HepG2 (cell line): ENCODE data around the gene MCC. TPM values are rescaled to one million over a fixed set of nuclear protein-coding genes. Genes with fewer than 3 reads are reported as not detected.

Source experiments
- ATAC-seq: fragments of 200-7000 bp; cut with Tn5 transposase; 3 replicates; pipeline ENCODE4 v1.9.1; 2020; ENCODE audit warnings: mild to moderate bottlenecking, moderate library complexity
- BruUV-seq: library from RNA; stranded (reverse); fragments of 400-500 nt; replicated peaks from 2 replicates; lab custom pipeline; 2021; lab: Mats Ljungman, UMichigan
- CTCF ChIA-PET: fragments of 300-600 bp; formaldehyde crosslinking; extraction: SDS; loops from one replicate; lab custom pipeline; 2021; ENCODE audit warnings: low total read pairs, inconsistent platforms, low intra/inter-chr PET ratio; lab: Yijun Ruan, JAX
- POLR2A ChIA-PET: fragments of 350-600 bp; sonication (Branson Sonifier 250); formaldehyde crosslinking; loops from one replicate; lab custom pipeline; 2020; ENCODE audit warnings: antibody characterized with exemption, inconsistent platforms; lab: Yijun Ruan, JAX
- DNase-seq: peaks from one replicate; pipeline ENCODE4 v3.0.0-alpha.2; 2015; ENCODE audit warnings: low spot score
- FAIRE-seq: peaks from 3 replicates; lab custom pipeline; 2011; peaks lifted over from hg19 to GRCh38; lab: Jason Lieb, UNC
- H2AFZ ChIP-seq: one replicate; pipeline ENCODE4 v1.6.1; 2011; ENCODE audit warnings: low read length, inconsistent platforms
- H3K27ac ChIP-seq: fragments of 300-600 bp; 3 replicates; pipeline ENCODE4 v1.8.0; 2011; ENCODE audit warnings: mixed run types, mild to moderate bottlenecking, mixed read lengths, low read length, inconsistent platforms; ENCODE audit not compliant: insufficient read depth; ENCODE audit errors: extremely low read length
- H3K27me3 ChIP-seq, 2 experiments: fragments of 200-600 bp in 1 of 2; 2 replicates in 1 of 2; 3 replicates in 1 of 2; pipeline versions ENCODE4 v1.6.0 to v1.8.0; 2011; ENCODE audit warnings: low read length in 2 of 2, mild to moderate bottlenecking in 2 of 2, moderate library complexity in 2 of 2, inconsistent platforms in 1 of 2; ENCODE audit not compliant: insufficient read depth in 2 of 2, control insufficient read depth in 1 of 2
- H3K36me3 ChIP-seq, 2 experiments: fragments of 200-600 bp in 1 of 2; replicated peaks in 1 of 2; 2 replicates in 1 of 2; 3 replicates in 1 of 2; pipeline versions ENCODE4 v1.5.1 to v1.8.0; 2011; ENCODE audit warnings: low read length in 2 of 2, inconsistent platforms in 1 of 2; ENCODE audit not compliant: insufficient read depth in 2 of 2, control insufficient read depth in 1 of 2
- H3K4me1 ChIP-seq: 2 replicates; pipeline ENCODE4 v1.5.1; 2012; ENCODE audit warnings: low read length, inconsistent platforms; ENCODE audit not compliant: insufficient read depth
- H3K4me2 ChIP-seq: 2 replicates; pipeline ENCODE4 v1.6.0; 2011; ENCODE audit warnings: low read depth, low read length, inconsistent platforms
- H3K4me3 ChIP-seq, 3 experiments: fragments of 200-600 bp in 1 of 3; sonication (generic), shearing (Covaris generic) in 1 of 3; replicated peaks in 1 of 3; 2 replicates each; pipeline ENCODE4 v1.5.1; 2011 to 2016; ENCODE audit warnings: low read length in 3 of 3, inconsistent platforms in 2 of 3, low read depth in 2 of 3, mild to moderate bottlenecking in 2 of 3, control low read depth in 1 of 3, mixed read lengths in 1 of 3; ENCODE audit not compliant: insufficient read depth in 1 of 3
- H3K79me2 ChIP-seq: one replicate; pipeline ENCODE4 v1.6.1; 2011; ENCODE audit warnings: low read length, inconsistent platforms; ENCODE audit not compliant: insufficient read depth
- H3K9ac ChIP-seq: 2 replicates; pipeline ENCODE4 v1.6.0; 2011; ENCODE audit warnings: mild to moderate bottlenecking, low read depth, low read length, inconsistent platforms; ENCODE audit not compliant: insufficient read depth
- H3K9me3 ChIP-seq: 2 replicates; pipeline ENCODE4 v1.5.1; 2012; ENCODE audit warnings: mild to moderate bottlenecking, low read length
- H4K20me1 ChIP-seq: 2 replicates; pipeline ENCODE4 v1.6.0; 2011; ENCODE audit warnings: inconsistent platforms, mild to moderate bottlenecking, low read length, moderate library complexity; ENCODE audit not compliant: insufficient read depth
- CTCF ChIP-seq: sonication (generic); formaldehyde crosslinking; IDR thresholded peaks from 2 replicates; pipeline ENCODE4 v1.5.0; 2020; ENCODE audit warnings: mild to moderate bottlenecking, missing genetic modification reagents, moderate library complexity
- HNRNPK ChIP-seq: fragments of 200-400 bp; formaldehyde crosslinking; IDR thresholded peaks from 2 replicates; pipeline ENCODE4 v1.6.1; 2018; ENCODE audit warnings: low read length, low read depth, moderate library complexity, mild to moderate bottlenecking; ENCODE audit not compliant: poor library complexity, severe bottlenecking
- ZBTB33 ChIP-seq: sonication (generic); formaldehyde crosslinking; IDR thresholded peaks from 2 replicates; pipeline ENCODE4 v1.4.0; 2020; ENCODE audit warnings: missing genetic modification reagents
- WGBS: methylation state at CpG from one replicate; pipeline ENCODE4 v1.1.6; 2017; ENCODE audit warnings: low lambda C conversion rate; 5-methylcytosine and 5-hydroxymethylcytosine counted together
- in situ Hi-C: cut with HindIII; loops from 2 replicates; pipeline ENCODE4 v1.10.0; 2017; ENCODE audit warnings: low pct_unique_long_range_greater_than_20kb; ENCODE audit not compliant: extremely low pct_ligation_motif_present
- intact Hi-C: fragments of 100-400 bp; cut with micrococcal nuclease; formaldehyde crosslinking; loops from one replicate; pipeline ENCODE4 v1.10.0; 2022; ENCODE audit not compliant: unreplicated experiment
- polyA plus RNA-seq, 8 experiments: library from polyadenylated mRNA; depleted of rRNA in 3 of 8; stranded (reverse) in 7 of 8; unstranded in 1 of 8; fragments of >200 nt; fragmentation: Illumina TruSeq in 4 of 8; extraction: Trizol in 4 of 8; gene quantifications; 2 replicates each; pipeline versions ENCODE4 v1.2.1 to v1.2.3, GENCODE V29; 2011 to 2016; ENCODE audit warnings: low read depth in 4 of 8, missing spikeins in 1 of 8, mixed read lengths in 1 of 8; ENCODE audit not compliant: insufficient read depth in 1 of 8
- total RNA-seq, 5 experiments: library from RNA; depleted of rRNA; stranded (reverse); fragments of >200 nt; fragmentation: Illumina TruSeq; extraction: Trizol; gene quantifications; 2 replicates each; pipeline ENCODE4 v1.2.3, GENCODE V29; 2016; ENCODE audit warnings: low read depth in 1 of 5
- TF ChIP-seq, protein P1 (sequence below): IDR thresholded peaks from 2 replicates; pipeline ENCODE4 v1.6.1; 2012; ENCODE audit warnings: low read length, improper control_type of control experiment

Gene MCC
- total and polyA plus RNA-seq, 2 of the 13 experiments (the other 11 are each of a cell fraction or from before 2014, with no cell fraction given) = 0.55 to 2.4 TPM

DNA sequence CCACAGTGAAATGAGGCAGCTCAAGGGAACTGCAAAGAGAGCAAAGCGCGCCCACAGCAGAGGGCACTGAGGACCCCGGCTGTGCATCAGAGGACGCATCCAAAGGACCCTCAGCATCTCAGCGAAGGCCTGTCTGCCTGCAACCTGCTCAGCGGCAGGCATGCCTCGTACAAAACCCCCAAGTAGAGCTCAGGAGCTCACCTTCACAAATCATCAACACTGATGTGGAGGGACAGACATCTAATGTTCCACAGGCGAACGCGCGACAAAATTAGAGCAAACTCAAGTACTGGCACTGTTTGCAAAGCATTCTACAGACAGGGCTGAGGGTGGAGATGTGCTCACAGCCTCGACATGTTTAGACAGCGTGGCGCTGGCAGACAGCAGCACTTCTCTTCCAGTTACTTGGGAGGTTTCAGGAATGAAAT lies 430.7 kb downstream of the MCC start:
- TF ChIP-seq CTCF (CRISPR knock-in tag) = peak; percentile 32
- TF ChIP-seq, protein P1, sequence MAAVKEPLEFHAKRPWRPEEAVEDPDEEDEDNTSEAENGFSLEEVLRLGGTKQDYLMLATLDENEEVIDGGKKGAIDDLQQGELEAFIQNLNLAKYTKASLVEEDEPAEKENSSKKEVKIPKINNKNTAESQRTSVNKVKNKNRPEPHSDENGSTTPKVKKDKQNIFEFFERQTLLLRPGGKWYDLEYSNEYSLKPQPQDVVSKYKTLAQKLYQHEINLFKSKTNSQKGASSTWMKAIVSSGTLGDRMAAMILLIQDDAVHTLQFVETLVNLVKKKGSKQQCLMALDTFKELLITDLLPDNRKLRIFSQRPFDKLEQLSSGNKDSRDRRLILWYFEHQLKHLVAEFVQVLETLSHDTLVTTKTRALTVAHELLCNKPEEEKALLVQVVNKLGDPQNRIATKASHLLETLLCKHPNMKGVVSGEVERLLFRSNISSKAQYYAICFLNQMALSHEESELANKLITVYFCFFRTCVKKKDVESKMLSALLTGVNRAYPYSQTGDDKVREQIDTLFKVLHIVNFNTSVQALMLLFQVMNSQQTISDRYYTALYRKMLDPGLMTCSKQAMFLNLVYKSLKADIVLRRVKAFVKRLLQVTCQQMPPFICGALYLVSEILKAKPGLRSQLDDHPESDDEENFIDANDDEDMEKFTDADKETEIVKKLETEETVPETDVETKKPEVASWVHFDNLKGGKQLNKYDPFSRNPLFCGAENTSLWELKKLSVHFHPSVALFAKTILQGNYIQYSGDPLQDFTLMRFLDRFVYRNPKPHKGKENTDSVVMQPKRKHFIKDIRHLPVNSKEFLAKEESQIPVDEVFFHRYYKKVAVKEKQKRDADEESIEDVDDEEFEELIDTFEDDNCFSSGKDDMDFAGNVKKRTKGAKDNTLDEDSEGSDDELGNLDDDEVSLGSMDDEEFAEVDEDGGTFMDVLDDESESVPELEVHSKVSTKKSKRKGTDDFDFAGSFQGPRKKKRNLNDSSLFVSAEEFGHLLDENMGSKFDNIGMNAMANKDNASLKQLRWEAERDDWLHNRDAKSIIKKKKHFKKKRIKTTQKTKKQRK = no peak
- TF ChIP-seq HNRNPK = no peak
- TF ChIP-seq ZBTB33 (CRISPR knock-in tag) = peak; percentile 83
- TF ChIP-seq, all 625 proteins: peak for 2
- FAIRE-seq = no peak
- in situ Hi-C loops = no loop called here
- Histone ChIP-seq H3K27ac (no peak overlapping the region), H2AFZ (no peak overlapping the region), H3K4me2 (no peak overlapping the region), H4K20me1 (no peaks in the 10 kb centered on the region), H3K27me3 (no peaks in the 10 kb centered on the region), H3K79me2 (no peaks in the 10 kb centered on the region), H3K9me3 (no peaks in the 10 kb centered on the region), H3K4me3 (no peak overlapping the region), H3K4me1 (no peaks in the 10 kb centered on the region), H3K9ac (no peak overlapping the region), H3K36me3 (no peaks in the 10 kb centered on the region)
- POLR2A ChIA-PET = no interaction called here
- BruUV-seq = no TSS peak
- WGBS = 84% methylated on average over 14 of the region's 14 CpGs
- CTCF ChIA-PET = no interaction called here
- DNase-seq = no peak
- intact Hi-C loops = loop anchor here (5.0 kb wide), 1 partner anchor 145 kb away; no protein-coding TSS in a partner anchor
- ATAC-seq = peak; percentile 46; the same call in 2 of the 3 replicates
